Transverse colon (tissue), 4 donors: Measurements from ENCODE around the gene SELENBP1. TPM values are rescaled to one million over a fixed set of nuclear protein-coding genes. Genes with fewer than 3 reads are reported as not detected.

Source experiments
- DNase-seq: peaks from one replicate; pipeline ENCODE4 v3.0.0-alpha.2; 2019
- H3K27ac ChIP-seq, 4 donors: fragments of 200-600 bp; sonication (generic); 2 replicates each; pipeline ENCODE4 v1.5.1; 2016 to 2018; ENCODE audit warnings: inconsistent platforms in 4 of 4
- H3K27me3 ChIP-seq: fragments of 200-600 bp; sonication (generic); 2 replicates; pipeline ENCODE4 v1.5.1; 2017; ENCODE audit warnings: inconsistent platforms
- H3K36me3 ChIP-seq, 4 donors: fragments of 200-600 bp; sonication (generic); 2 replicates each; pipeline ENCODE4 v1.5.1; 2017 to 2019; ENCODE audit warnings: inconsistent platforms in 4 of 4
- H3K4me1 ChIP-seq, 4 donors: fragments of 200-600 bp; sonication (generic); 2 replicates each; pipeline ENCODE4 v1.5.1; 2017 to 2020; ENCODE audit warnings: inconsistent platforms in 4 of 4
- H3K4me3 ChIP-seq, 4 donors: fragments of 200-600 bp; sonication (generic); 1 replicate in 1 of 4; 2 replicates in 3 of 4; pipeline versions ENCODE4 v1.5.1 to v1.6.1; 2017 to 2019; ENCODE audit warnings: inconsistent platforms in 4 of 4
- H3K9me3 ChIP-seq, 2 donors: fragments of 200-600 bp; sonication (generic); 2 replicates each; pipeline ENCODE4 v1.5.1; 2017 to 2019; ENCODE audit warnings: inconsistent platforms in 2 of 2
- EP300 ChIP-seq: sonication (generic); formaldehyde crosslinking; IDR thresholded peaks from one replicate; pipeline ENCODE4 v1.6.1; 2017; ENCODE audit warnings: antibody characterized with exemption, low read depth
- POLR2A ChIP-seq: fragments of 450-650 bp; IDR thresholded peaks from one replicate; pipeline ENCODE4 v1.6.1; 2016; ENCODE audit warnings: antibody characterized with exemption, mild to moderate bottlenecking, moderate library complexity
- POLR2AphosphoS5 ChIP-seq, 3 donors: sonication (generic); formaldehyde crosslinking; IDR thresholded peaks; one replicate each; pipeline ENCODE4 v1.6.1; 2016; ENCODE audit warnings: antibody characterized with exemption in 3 of 3
- WGBS, 2 donors: methylation state at CpG; one replicate each; pipeline ENCODE4 v1.1.5; 2018; ENCODE audit warnings: low coverage in 1 of 2; 5-methylcytosine and 5-hydroxymethylcytosine counted together
- in situ Hi-C, 4 donors: fragments of 200-750 bp; cut with MboI; loops; one replicate each; pipeline versions ENCODE4 v1.15.0 to v1.15.1; 2017; ENCODE audit warnings: low sequenced_read_pairs in 3 of 4, low pct_ligation_motif_present in 1 of 4, low pct_unique_long_range_greater_than_20kb in 1 of 4
- intact Hi-C: fragments of 100-400 bp; cut with DNase I; formaldehyde crosslinking; loops from one replicate; pipeline ENCODE4 v1.15.1; 2023; ENCODE audit warnings: low total_unique reads
- total RNA-seq, 4 donors: library from RNA; depleted of rRNA; stranded (reverse); fragments of >200 nt; gene quantifications; one replicate each; pipeline ENCODE4 v1.1.0, GENCODE V29; 2016
- TF ChIP-seq, protein P1 (sequence below), 5 experiments: fragments of 200-600 bp in 3 of 5; fragments of 450-650 bp in 2 of 5; sonication (generic) in 3 of 5; IDR thresholded peaks; 1 replicate in 2 of 5; 2 replicates in 3 of 5; pipeline ENCODE4 v1.5.1; 2016 to 2017; ENCODE audit warnings: antibody characterized with exemption in 5 of 5, inconsistent platforms in 3 of 5, mild to moderate bottlenecking in 2 of 5, moderate library complexity in 1 of 5

Gene SELENBP1
- total RNA-seq, 4 donors from 2014 or later: 1,079 to 3,856 (median 3,214) TPM

GRCh38 chr1:151377150-151377884 lies 4.8 kb upstream of the SELENBP1 start:
- peak; percentile 68 for DNase-seq
- Histone ChIP-seq H3K9me3 (no peaks in the 10 kb centered on the region), H3K36me3 (no peaks in the 10 kb centered on the region), H3K27me3 (no peaks in the 10 kb centered on the region), H3K4me1 (peaks cover 5 to 45% (median 23%) of the 10 kb centered on the region in 4 donors), H3K4me3 (no peak overlapping the region), H3K27ac (peak overlapping the region; percentile 59 to 71 (median 65))
- WGBS, 2 donors: 34 to 44% methylated on average over 3 of the region's 3 CpGs
- TF ChIP-seq POLR2AphosphoS5 (IDR thresholded peaks at IDR 0.05) (peak in 1 of 3 donors; percentile 16), EP300 (no peak), POLR2A (no peak)
- TF ChIP-seq, protein P1, sequence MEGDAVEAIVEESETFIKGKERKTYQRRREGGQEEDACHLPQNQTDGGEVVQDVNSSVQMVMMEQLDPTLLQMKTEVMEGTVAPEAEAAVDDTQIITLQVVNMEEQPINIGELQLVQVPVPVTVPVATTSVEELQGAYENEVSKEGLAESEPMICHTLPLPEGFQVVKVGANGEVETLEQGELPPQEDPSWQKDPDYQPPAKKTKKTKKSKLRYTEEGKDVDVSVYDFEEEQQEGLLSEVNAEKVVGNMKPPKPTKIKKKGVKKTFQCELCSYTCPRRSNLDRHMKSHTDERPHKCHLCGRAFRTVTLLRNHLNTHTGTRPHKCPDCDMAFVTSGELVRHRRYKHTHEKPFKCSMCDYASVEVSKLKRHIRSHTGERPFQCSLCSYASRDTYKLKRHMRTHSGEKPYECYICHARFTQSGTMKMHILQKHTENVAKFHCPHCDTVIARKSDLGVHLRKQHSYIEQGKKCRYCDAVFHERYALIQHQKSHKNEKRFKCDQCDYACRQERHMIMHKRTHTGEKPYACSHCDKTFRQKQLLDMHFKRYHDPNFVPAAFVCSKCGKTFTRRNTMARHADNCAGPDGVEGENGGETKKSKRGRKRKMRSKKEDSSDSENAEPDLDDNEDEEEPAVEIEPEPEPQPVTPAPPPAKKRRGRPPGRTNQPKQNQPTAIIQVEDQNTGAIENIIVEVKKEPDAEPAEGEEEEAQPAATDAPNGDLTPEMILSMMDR (IDR thresholded peaks at IDR 0.05): no peak
- in situ Hi-C loops: no loop called here
- intact Hi-C loops: no loop called here

- in situ Hi-C loops (no loop called here), intact Hi-C loops (loop anchor here (2.0 kb wide), 1 partner anchor 26 kb away; the partner anchor contains the start of gene PSMB4)
- 57% methylated on average over 14 of the region's 14 CpGs; no CpG with 5 or more reads in 1 of the 2 donors for WGBS, 2 donors
- Histone ChIP-seq H3K9me3 (no peaks in the 10 kb centered on the region), H3K4me1 (peaks cover 13 to 80% (median 55%) of the 10 kb centered on the region in 4 donors), H3K36me3 (peaks cover 0 to 2% (median 0%) of the 10 kb centered on the region in 4 donors), H3K27ac (peak overlapping the region; percentile 84 to 92 (median 87)), H3K27me3 (no peaks in the 10 kb centered on the region), H3K4me3 (peak overlapping the region in 1 of 4 donors; percentile 63)
- TF ChIP-seq POLR2A (no peak), EP300 (no peak), POLR2AphosphoS5 (IDR thresholded peaks at IDR 0.05) (no peak)
- TF ChIP-seq, protein P1 (IDR thresholded peaks at IDR 0.05): no peak
- DNase-seq: no peak
Observed at GRCh38 chr1:151373196-151373595, 691 bp upstream of the SELENBP1 start.

DNA sequence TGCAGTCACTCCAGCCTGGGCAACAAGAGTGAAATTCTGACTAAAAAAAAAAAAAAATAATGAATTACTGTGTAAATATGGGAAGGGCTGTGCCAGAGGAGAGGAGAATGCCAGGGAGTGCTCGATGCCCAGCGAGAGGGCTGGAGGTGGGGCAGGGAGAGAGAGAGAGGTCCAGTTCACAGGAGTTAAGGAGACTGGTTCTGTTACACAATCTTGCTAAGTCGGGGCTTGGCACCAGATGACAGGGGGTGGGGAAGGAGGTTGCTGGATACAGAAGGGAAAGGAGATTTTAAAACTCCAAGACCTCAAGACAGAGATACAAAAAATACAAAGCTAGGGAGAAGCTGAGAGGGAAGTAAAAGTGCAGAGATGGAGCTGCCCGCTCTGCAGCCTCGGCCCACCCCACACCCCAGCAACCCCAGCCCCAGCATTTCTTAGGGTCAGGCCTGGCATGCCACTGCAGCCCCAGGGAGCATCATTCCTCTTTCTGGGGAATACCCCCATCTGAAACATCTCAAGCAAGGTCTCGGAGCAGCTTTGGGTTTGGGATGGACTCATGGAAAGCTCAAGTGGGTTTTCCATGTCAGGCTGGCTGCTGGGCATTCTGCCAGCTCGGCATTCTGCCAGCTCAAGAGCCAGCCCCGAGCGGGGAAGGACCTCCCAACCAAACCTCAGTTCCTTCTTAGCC lies 991 bp downstream of the SELENBP1 start:
- WGBS, 2 donors: 21 to 31% methylated on average over 5 to 9 of the region's 9 CpGs
- DNase-seq: peak; percentile 75
- intact Hi-C loops (loop anchor here (2.0 kb wide), 1 partner anchor 27 kb away; the partner anchor contains the start of gene PSMB4), in situ Hi-C loops (no loop called here)
- no peaks in the 10 kb centered on the region for H3K27me3 ChIP-seq
- H3K9me3 ChIP-seq: no peaks in the 10 kb centered on the region
- peak overlapping the region; percentile 84 to 92 (median 87) for H3K27ac ChIP-seq
- peaks cover 13 to 73% (median 49%) of the 10 kb centered on the region in 4 donors for H3K4me1 ChIP-seq
- TF ChIP-seq EP300: no peak
- peak; percentile 21 for TF ChIP-seq POLR2A
- peak in 2 of 3 donors; percentile 5 to 27 for TF ChIP-seq POLR2AphosphoS5 (IDR thresholded peaks at IDR 0.05)
- H3K4me3 ChIP-seq: peak overlapping the region; percentile 36 to 63 (median 45)
- peaks cover 0 to 18% (median 6%) of the 10 kb centered on the region in 4 donors for H3K36me3 ChIP-seq

- peaks cover 0 to 28% (median 12%) of the 10 kb centered on the region in 4 donors for H3K36me3 ChIP-seq
- H3K4me1 ChIP-seq: peaks cover 13 to 67% (median 49%) of the 10 kb centered on the region in 4 donors
- in situ Hi-C loops: no loop called here
- TF ChIP-seq POLR2AphosphoS5 (IDR thresholded peaks at IDR 0.05): peak in 1 of 3 donors; percentile 17
- TF ChIP-seq, protein P1 (IDR thresholded peaks at IDR 0.05): no peak
- peak overlapping the region in 3 of 4 donors; percentile 36 to 63 (median 46) for H3K4me3 ChIP-seq
- H3K27ac ChIP-seq: peak overlapping the region; percentile 84 to 92 (median 87)
- H3K9me3 ChIP-seq: no peaks in the 10 kb centered on the region
- WGBS, 2 donors: 52% methylated on average over 4 of the region's 6 CpGs; no CpG with 5 or more reads in 1 of the 2 donors
- intact Hi-C loops: no loop called here
- H3K27me3 ChIP-seq: no peaks in the 10 kb centered on the region
- DNase-seq: peak; percentile 34
Observed at GRCh38 chr1:151370211-151370911, 2.1 kb downstream of the SELENBP1 start.
